ENCODE measurements around the gene WFDC2.

Gene WFDC2

DNA sequence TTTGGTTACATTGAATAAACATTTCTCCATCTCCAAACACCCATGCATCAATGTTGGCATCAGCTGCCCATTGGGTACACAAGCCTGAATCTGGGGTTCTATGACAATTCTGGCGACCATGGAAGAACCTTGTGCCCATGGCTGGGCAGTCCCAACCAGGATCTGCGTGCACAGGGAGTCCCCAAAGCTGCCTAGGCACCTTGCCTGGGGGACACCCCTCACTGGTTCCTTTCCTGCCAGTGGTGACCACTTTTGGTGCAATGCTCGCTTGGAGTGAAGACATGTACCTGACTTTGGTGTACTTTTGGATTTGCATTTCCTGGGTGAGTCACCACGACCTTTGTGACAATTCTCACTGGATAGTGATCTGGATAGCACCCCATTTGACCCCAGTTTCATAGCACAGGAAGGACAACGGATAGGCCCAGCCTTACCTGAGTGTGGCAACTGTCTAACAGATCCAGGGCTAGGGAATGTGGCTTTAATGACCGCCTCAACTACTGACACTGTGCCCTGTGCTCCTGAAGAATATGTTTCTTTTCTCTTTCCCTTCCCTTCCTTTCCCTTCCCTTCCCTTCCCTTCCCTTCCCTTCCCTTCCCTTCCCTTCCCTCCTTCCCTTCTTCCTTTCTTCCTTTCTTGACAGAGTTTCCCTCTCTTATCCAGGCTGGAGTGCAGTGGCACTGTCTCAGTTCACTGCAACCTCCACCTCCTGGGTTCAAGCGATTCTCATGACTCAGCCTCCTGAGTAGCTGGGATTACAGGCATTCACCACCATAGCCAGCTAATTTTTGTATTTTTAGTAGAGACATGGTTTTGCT lies 38.7 kb downstream of the WFDC2 start:
- no peaks in the 10 kb centered on the region for H3K36me3 ChIP-seq (ENCODE audit: control insufficient read depth in 1 of 2, insufficient read depth in 2 of 2, low read length in 2 of 2)
- no peak overlapping the region for H3K9ac ChIP-seq (ENCODE audit: low read depth in 1 of 2, low read length in 2 of 2)
- peaks cover 3 to 12% of the 10 kb centered on the region in 2 donors for H3K4me1 ChIP-seq (ENCODE audit: control insufficient read depth in 1 of 2, insufficient read depth in 2 of 2, low read length in 2 of 2)
- peak overlapping the region in 1 of 2 donors; percentile 2 for H3K4me3 ChIP-seq (ENCODE audit: low read depth in 1 of 2, low read length in 2 of 2)
- no peaks in the 10 kb centered on the region for H3K9me3 ChIP-seq (ENCODE audit: control insufficient read depth in 1 of 2, low read length in 2 of 2)
- no peak overlapping the region for H3K27ac ChIP-seq (ENCODE audit: low read depth, low read length)
- peaks cover 0 to 4% of the 10 kb centered on the region in 2 donors for H3K27me3 ChIP-seq (ENCODE audit: control insufficient read depth in 1 of 2, insufficient read depth in 2 of 2, low read length in 2 of 2)

DNA sequence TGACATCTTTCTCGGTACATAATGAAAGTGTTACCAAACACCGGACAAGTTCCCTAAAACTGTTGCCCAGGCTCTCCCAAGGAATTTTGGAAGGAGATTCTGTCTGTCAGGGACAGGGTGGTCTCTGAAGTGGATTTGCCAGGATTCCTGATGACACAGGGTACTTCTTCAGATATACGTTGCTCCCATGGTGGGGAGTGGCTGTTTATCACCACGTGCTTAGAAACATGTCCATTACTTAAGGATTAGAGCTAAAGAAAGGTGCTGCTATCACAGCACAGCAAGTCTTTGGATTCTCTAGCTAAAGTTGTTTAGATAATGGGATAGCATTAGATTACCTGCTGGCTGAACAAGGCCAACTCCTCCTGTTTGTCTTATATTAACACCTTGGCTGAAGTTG lies 39.5 kb downstream of the WFDC2 start:
- peaks cover 0 to 9% of the 10 kb centered on the region in 2 donors for H3K27me3 ChIP-seq (ENCODE audit: control insufficient read depth in 1 of 2, insufficient read depth in 2 of 2, low read length in 2 of 2)
- H3K4me1 ChIP-seq (ENCODE audit: control insufficient read depth in 1 of 2, insufficient read depth in 2 of 2, low read length in 2 of 2), result peaks cover 3 to 12% of the 10 kb centered on the region in 2 donors
- H3K9ac ChIP-seq (ENCODE audit: low read depth in 1 of 2, low read length in 2 of 2), result no peak overlapping the region
- no peak overlapping the region for H3K27ac ChIP-seq (ENCODE audit: low read depth, low read length)
- H3K36me3 ChIP-seq (ENCODE audit: control insufficient read depth in 1 of 2, insufficient read depth in 2 of 2, low read length in 2 of 2), result no peaks in the 10 kb centered on the region
- H3K9me3 ChIP-seq (ENCODE audit: control insufficient read depth in 1 of 2, low read length in 2 of 2), result no peaks in the 10 kb centered on the region
- no peak overlapping the region for H3K4me3 ChIP-seq (ENCODE audit: low read depth in 1 of 2, low read length in 2 of 2)

DNA sequence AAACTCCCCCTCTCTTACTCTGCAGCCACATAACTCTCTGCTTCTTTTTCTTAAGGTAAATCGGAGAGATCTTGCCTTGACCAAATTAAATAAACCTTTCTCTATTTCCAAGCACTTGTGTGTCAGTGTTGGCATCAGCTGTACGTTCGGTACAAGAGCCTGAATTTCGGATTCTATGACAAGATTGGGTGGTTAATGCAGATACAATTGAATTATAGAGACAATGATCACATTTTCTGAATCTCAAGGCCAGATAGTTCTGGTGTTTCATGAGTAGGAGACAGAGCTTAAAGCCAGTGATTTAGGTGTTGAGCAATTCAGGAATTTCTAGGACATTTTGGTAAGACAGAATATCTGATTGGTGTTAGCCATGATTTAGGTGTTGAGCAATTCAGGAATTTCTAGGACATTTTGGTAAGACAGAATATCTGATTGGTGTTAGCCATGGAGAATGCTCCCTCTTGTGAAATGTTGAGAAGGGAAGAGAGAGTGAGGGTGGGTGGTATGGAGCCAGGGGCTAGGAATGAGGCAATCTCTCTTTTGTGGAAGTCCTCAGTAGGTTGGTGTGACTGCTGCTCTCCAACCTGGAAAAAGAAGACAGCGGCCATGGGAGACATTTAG lies 40.8 kb downstream of the WFDC2 start:
- peaks cover 0 to 9% of the 10 kb centered on the region in 2 donors for H3K27me3 ChIP-seq (ENCODE audit: control insufficient read depth in 1 of 2, insufficient read depth in 2 of 2, low read length in 2 of 2)
- H3K9me3 ChIP-seq (ENCODE audit: control insufficient read depth in 1 of 2, low read length in 2 of 2), result no peaks in the 10 kb centered on the region
- no peak overlapping the region for H3K9ac ChIP-seq (ENCODE audit: low read depth in 1 of 2, low read length in 2 of 2)
- H3K4me1 ChIP-seq (ENCODE audit: control insufficient read depth in 1 of 2, insufficient read depth in 2 of 2, low read length in 2 of 2), result peaks cover 3 to 12% of the 10 kb centered on the region in 2 donors
- H3K36me3 ChIP-seq (ENCODE audit: control insufficient read depth in 1 of 2, insufficient read depth in 2 of 2, low read length in 2 of 2), result no peaks in the 10 kb centered on the region
- no peak overlapping the region for H3K4me3 ChIP-seq (ENCODE audit: low read depth in 1 of 2, low read length in 2 of 2)
- no peak overlapping the region for H3K27ac ChIP-seq (ENCODE audit: low read depth, low read length)

DNA sequence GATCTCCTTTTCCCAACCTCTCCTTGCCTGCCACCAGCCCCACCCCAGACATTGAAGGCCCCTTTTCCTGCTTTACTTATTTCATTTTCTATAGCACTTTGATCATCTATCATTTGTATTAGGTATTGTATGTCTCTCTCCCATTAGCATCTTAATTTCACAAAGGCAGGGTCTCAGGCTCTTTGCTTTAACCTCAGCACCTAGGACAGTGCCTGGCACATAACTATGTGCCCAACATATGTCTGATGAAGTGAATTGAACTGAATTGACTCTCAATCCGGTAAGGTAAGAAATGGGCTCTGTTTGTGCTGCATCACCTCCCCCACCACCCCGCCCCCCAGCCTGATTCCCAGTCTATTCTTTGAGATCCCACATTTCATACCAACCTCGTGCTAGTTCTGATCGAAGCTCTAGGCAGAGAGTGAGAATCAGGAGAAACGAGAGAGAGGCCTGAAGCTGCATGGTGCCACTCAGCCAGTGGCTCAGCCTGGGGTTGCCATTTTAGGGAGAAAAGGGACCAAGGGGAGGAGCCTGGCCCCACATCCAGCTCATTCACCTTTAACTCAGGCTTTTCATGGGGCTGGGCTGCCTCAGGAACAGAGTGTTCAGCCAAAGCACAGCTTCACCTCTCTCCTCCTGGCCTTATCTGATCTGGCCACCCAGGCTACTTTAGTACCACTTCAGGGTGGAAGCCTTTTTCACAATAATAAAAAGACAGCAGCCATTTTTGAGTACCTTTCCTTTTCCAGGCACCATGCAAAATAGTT lies 45.8 kb downstream of the WFDC2 start, which contains the start of gene SPINT3:
TSS of gene SPINT3 (minus strand) at position 476 of the 767 bp plus-strand sequence. CDS start at position 462, 14 bp downstream.
- Histone ChIP-seq H3K27me3 (ENCODE audit: control insufficient read depth in 1 of 2, insufficient read depth in 2 of 2, low read length in 2 of 2) (peaks cover 0 to 9% of the 10 kb centered on the region in 2 donors), H3K4me3 (ENCODE audit: low read depth in 1 of 2, low read length in 2 of 2) (no peak within 1 kb of the TSS), H3K9ac (ENCODE audit: low read depth in 1 of 2, low read length in 2 of 2) (no peak within 1 kb of the TSS), H3K4me1 (ENCODE audit: control insufficient read depth in 1 of 2, insufficient read depth in 2 of 2, low read length in 2 of 2) (no peaks in the 10 kb centered on the region), H3K9me3 (ENCODE audit: control insufficient read depth in 1 of 2, low read length in 2 of 2) (no peaks in the 10 kb centered on the region), H3K36me3 (ENCODE audit: control insufficient read depth in 1 of 2, insufficient read depth in 2 of 2, low read length in 2 of 2) (no peaks in the 10 kb centered on the region), H3K27ac (ENCODE audit: low read depth, low read length) (no peak within 1 kb of the TSS)

DNA sequence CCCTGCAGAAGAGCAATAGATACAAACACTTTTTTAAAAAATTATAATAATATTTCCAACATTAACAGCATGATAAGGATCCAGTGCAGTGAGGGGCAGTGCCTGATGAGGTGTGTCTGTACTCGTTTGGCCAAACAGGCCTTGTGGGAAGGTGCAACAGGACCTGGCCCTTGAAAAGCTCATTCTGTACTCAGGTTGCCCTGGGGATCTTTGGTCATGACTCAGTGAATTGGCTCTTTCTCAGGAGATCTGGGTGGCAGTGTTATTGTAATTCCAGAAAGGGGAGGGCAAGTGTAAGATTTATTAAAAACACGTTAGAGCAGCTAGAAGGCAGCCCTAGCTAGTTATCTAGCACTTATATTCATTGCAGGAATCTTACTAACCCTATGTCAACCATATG lies 48.7 kb downstream of the WFDC2 start:
- H3K4me1 ChIP-seq (ENCODE audit: control insufficient read depth in 1 of 2, insufficient read depth in 2 of 2, low read length in 2 of 2), result no peaks in the 10 kb centered on the region
- H3K4me3 ChIP-seq (ENCODE audit: low read depth in 1 of 2, low read length in 2 of 2), result no peak overlapping the region
- H3K27me3 ChIP-seq (ENCODE audit: control insufficient read depth in 1 of 2, insufficient read depth in 2 of 2, low read length in 2 of 2), result peaks cover 0 to 8% of the 10 kb centered on the region in 2 donors
- no peak overlapping the region for H3K9ac ChIP-seq (ENCODE audit: low read depth in 1 of 2, low read length in 2 of 2)
- no peaks in the 10 kb centered on the region for H3K36me3 ChIP-seq (ENCODE audit: control insufficient read depth in 1 of 2, insufficient read depth in 2 of 2, low read length in 2 of 2)
- H3K9me3 ChIP-seq (ENCODE audit: control insufficient read depth in 1 of 2, low read length in 2 of 2), result no peaks in the 10 kb centered on the region
- no peak overlapping the region for H3K27ac ChIP-seq (ENCODE audit: low read depth, low read length)

DNA sequence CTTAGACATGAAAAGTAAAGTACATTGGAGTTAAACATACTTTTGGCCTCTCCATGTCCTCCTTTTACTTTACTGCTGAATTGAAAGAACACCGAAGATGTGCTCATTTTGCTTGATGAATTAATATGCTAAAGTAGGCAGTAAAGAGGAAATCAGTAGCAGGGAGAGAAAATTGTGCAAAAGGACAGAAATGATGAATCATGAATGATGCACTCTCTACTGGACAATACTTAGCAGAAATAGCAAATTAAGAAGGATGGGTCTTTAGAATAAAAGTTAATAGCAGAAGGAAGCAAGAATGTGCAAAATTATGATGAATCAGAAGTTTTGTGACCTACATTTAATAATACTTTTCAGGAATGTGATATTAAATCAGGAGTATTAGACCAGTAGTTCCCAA lies 54.3 kb downstream of the WFDC2 start:
- H3K27ac ChIP-seq (ENCODE audit: low read depth, low read length), result no peak overlapping the region

DNA sequence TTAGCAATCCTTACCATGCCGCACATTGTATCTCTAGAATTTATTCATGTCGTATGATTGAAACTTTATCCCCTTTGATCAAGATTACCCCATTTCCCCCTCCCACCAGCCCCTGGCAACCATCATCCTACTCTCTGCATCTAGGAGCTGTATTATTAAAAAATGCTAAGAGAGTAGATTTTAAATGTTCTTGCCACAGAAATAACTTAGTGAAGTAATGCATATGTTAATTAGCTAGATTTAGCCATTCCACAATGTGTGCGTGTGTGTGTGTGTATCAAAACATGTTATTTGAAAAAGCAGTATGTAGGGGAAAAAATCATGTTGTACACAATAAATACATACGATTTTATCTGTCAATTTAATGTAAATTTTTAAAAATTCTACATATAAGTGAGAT lies 57.7 kb downstream of the WFDC2 start:
- H3K4me3 ChIP-seq (ENCODE audit: low read depth in 1 of 2, low read length in 2 of 2), result no peak overlapping the region
- H3K27me3 ChIP-seq (ENCODE audit: control insufficient read depth in 1 of 2, insufficient read depth in 2 of 2, low read length in 2 of 2), result peaks cover 4 to 15% of the 10 kb centered on the region in 2 donors
- no peak overlapping the region for H3K27ac ChIP-seq (ENCODE audit: low read depth, low read length)
- H3K4me1 ChIP-seq (ENCODE audit: control insufficient read depth in 1 of 2, insufficient read depth in 2 of 2, low read length in 2 of 2), result no peaks in the 10 kb centered on the region
- no peak overlapping the region for H3K9ac ChIP-seq (ENCODE audit: low read depth in 1 of 2, low read length in 2 of 2)
- H3K36me3 ChIP-seq (ENCODE audit: control insufficient read depth in 1 of 2, insufficient read depth in 2 of 2, low read length in 2 of 2), result no peaks in the 10 kb centered on the region
- H3K9me3 ChIP-seq (ENCODE audit: control insufficient read depth in 1 of 2, low read length in 2 of 2), result no peaks in the 10 kb centered on the region

More for the DNA sequence above, 54.3 kb downstream of the WFDC2 start:
- H3K27me3 ChIP-seq (ENCODE audit: control insufficient read depth in 1 of 2, insufficient read depth in 2 of 2, low read length in 2 of 2), result peaks cover 4 to 15% of the 10 kb centered on the region in 2 donors
- H3K9ac ChIP-seq (ENCODE audit: low read depth in 1 of 2, low read length in 2 of 2), result no peak overlapping the region
- no peak overlapping the region for H3K4me3 ChIP-seq (ENCODE audit: low read depth in 1 of 2, low read length in 2 of 2)
- H3K36me3 ChIP-seq (ENCODE audit: control insufficient read depth in 1 of 2, insufficient read depth in 2 of 2, low read length in 2 of 2), result no peaks in the 10 kb centered on the region
- H3K9me3 ChIP-seq (ENCODE audit: control insufficient read depth in 1 of 2, low read length in 2 of 2), result no peaks in the 10 kb centered on the region
- H3K4me1 ChIP-seq (ENCODE audit: control insufficient read depth in 1 of 2, insufficient read depth in 2 of 2, low read length in 2 of 2), result no peaks in the 10 kb centered on the region
